HG02852 (cell line): Measurements from ENCODE around the gene NHLRC3.
A peak's percentile ranks its signal among the peaks of the same experiment; 100 is the strongest.
"Not testable (repeated sequence)": the region's sequence is repeated elsewhere in the genome, so short reads cannot be mapped to it uniquely, and the experiment has no call there.

Source experiments
- ATAC-seq: cut with Tn5 transposase; IDR thresholded peaks from one replicate; pipeline ENCODE4 v1.9.1; 2021; ENCODE audit warnings: mild to moderate bottlenecking, moderate library complexity; ENCODE audit not compliant: unreplicated experiment

The NHLRC3 gene

DNA sequence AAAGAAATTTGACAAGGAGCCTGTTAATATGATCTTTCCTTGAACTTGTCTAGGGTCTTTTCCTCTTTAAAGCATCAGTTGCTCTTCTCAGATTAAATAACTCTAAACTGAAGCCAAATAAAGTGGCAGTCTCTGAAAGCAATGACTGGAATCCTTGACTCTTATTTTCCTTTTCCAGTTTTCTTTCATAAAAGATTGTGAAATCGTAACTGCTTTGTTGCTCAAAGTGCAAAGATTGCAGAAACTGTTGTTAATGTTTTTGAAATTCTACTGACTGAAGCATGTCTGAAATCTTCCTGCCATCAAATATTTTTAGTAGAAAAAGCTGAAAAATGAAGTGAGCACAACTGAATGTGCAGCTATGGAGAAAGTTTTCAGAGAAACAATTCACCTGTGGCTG, 1.9 kb downstream of the NHLRC3 start:
- ATAC-seq: no peak

DNA sequence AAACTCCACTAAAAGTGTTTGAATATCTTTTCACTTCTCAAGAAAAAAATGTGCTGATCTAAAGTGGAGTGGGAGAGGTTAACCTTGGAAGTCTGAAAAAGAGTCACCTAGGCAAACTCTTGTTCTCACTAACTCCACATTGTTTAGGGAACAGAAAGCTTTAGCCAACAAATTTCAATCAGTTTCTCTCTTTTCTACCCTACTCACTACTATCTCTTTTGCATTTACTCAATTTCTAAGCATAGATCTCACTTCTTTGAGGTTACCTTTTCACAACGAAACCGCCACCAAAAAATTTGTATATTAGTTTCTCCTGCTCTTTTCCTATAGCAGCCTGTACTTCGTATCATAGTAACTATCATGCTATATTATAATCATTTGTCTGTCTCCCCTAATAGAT, 6.3 kb downstream of the NHLRC3 start:
- peak; percentile 90 for ATAC-seq

DNA sequence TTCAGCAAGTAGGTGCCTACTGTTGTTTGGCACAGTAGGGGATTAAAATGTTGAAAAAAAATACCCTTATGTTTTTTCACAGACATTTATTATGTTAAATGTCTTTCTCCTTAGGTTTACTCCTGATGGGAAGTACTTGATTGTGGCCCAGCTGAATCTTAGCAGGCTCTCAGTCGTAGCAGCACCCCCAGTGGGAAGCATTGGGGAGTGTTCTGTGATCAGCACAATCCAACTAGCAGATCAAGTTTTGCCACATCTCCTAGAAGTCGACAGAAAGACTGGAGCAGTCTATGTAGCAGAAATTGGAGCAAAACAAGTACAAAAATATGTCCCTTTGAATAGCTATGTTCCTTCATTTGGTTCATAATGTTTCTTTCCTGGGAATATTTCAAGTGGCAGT, 9.3 kb downstream of the NHLRC3 start:
- no peak for ATAC-seq

DNA sequence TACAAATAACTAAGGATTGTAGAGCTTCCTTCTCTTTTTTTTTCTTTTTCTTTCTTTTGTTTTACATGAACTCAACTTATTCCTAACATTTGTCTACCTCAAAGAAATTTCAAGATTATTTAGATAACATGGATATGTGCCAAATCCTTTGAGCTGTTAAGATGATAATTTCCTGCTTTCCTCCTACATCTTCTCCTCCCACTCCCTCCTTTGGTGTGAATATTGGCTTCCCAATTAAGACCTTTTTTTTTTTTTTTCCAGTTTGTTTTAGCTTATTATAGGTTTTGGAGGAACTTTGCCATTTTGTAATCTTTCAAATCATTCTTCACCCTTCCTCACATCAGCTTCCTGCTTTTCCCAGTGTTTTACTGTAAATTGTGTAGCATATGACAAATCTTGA, 10.6 kb downstream of the NHLRC3 start:
- ATAC-seq: no peak

DNA sequence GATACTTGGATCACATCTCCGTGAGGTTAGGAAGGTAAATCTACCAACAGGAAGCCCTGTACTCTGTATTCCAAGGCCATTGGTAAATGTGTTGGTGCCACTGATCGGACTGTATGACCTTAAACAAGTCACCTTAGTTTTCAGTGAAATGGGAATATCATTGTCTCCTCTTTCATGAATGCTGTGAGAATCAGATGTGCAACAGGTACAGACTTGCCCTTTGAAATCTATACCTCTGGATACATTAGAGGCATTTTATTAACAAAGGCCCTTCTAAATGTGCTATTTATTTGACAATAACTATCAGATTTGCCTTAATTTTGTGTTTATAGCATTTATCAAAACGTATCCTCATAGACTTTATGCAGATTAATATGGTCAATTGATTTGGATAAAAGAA, 11.0 kb downstream of the NHLRC3 start:
- no peak for ATAC-seq

DNA sequence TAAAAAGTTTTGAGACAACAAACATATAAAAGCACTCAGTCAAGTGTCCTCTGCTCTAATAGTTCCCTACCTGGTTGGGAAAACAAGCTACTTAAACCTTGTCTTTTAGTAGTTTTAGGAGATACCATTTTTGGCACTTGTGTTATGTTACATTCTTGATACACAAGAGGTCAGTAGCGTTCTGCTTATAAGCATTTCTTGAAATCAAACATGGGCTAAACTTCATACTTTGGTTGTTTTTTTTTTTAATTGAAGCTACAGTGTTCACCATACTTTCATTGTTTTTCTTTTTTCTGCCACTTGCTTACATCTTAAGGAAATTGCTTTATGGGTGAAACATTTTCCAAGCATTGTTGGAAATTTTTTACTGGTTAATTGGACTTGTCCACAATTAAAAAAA, 12.9 kb downstream of the NHLRC3 start:
- no peak for ATAC-seq

DNA sequence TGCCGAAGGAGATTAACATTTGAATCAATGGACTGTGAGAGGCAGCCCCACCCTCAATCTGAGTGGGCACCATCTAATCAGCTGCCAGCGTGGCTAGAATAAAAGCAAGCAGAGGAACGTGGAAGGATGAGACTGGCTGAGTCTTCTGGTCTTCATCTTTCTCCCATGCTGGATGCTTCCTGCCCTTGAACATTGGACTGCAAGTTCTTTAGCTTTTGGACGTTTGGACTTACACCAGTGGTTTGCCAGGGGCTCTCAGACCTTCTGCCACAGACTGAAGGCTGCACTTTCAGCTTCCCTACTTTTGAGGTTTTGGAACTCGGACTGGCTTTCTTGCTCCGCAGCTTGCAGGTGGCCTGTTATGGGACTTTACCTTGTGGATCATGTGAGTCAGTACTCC, 14.7 kb downstream of the NHLRC3 start:
- no peak for ATAC-seq

DNA sequence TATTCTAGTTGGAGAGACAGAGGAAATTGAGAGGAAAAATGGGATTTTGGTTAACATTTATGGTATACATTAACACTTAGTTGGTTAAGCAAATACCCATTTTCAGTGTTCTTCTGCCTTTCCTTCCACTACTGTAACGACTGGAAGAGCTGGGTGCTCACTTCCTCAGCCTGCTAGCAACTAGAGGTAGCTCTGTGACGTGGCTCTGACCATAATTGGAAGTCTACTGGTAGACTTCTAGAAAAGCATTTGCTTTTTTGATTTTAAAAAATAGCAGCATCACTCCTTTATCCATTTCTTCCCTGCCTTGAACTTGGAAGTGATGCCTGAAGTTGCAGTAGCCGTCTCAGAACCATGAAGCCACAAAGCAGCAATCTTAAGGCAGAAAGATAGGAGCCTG, 15.9 kb downstream of the NHLRC3 start:
- no peak for ATAC-seq

DNA sequence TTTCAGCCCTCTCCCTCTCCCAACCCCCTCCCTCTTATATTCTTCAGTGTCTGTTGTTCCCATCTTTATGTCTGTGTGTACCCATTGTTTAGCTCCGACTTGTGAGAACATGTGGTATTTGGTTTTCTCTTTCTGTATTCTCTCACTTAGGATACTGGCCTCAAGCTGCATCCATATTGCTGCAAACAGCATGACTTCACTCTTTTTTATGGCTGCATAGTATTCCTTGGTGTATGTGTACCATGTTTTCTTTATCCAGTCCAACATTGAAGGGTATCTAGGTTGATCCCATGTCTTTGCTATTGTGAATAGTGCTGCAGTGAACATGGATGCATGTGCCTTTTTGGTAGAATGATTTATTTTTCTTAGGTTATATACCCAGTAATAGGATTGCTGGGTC, 17.8 kb downstream of the NHLRC3 start:
- ATAC-seq: no peak

DNA sequence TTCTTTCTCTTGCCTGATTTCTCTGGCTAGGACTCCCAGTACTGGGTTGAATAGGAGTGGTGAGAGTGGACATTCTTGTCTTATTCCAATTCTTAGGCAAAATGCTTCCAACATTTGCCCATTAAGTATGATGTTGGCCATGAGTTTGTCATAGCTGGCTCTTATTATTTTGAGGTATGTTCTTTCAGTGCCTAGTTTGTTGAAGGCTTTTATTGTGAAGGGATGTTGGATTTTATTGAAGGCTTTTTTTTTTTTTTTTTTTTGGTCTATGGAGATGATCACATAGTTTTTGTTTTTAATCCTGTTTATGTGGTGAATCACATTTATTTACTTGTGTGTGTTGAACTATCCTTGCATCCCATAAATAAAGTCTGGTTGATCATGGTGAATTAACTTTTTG, 19.8 kb downstream of the NHLRC3 start:
- ATAC-seq: no peak

DNA sequence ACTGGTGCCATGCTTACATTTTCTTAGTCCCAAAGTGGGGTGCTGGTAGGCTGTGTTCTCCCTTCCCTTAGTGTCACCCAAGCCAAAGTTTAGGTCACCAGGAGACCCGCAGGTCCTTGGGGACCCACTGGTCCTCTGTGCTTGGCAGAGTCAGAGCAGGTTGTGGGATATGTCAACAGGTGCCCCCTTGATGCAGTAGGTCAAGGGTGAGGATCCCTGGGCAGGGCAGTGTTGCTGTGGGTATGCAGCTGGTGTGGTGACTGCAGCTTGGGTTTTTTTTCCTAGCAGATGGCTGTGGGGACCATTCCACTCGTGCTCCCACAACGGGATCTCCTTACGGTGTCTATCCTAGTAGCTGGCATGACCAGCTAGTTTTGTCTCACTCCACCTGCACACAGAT, 23.7 kb downstream of the NHLRC3 start:
- no peak for ATAC-seq

DNA sequence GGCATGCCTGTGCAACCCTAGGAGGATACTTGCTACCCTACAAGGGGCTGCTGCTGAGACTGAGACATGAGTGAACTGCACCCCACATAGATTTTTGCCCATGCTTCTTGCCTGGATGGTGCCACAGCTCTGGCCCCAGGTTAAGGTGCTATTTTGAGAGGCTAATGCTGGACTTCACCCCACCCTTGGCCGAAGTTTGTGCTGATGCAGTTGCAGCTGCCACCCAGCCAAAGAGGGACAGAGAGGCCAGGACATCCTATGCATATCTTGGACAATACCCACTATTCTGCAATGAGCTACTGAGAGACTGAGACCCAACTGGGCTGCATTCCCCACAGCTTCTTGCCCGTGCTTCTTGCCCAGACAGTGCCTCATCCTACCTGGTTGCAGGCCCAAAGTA, 34.6 kb downstream of the NHLRC3 start:
- ATAC-seq: no peak

DNA sequence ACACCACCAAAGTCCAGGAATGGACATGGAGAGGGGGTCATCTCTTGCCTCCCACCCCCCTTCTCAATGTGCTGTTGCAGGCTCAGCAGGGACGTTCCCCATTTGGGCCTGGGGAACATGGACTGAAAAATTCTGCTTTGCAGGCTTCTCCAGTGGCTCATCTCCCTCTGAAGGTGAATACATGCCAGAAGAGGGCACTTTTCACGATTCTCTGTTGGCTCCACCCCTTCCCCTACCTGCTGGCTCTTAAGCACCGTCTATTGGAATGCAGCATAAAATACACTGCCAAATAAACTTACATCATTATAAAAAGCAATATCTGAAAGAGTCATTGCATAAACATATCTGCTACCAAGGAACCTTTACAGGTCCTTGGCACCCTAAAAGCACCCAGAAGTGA, 35.7 kb downstream of the NHLRC3 start:
- ATAC-seq: no peak

DNA sequence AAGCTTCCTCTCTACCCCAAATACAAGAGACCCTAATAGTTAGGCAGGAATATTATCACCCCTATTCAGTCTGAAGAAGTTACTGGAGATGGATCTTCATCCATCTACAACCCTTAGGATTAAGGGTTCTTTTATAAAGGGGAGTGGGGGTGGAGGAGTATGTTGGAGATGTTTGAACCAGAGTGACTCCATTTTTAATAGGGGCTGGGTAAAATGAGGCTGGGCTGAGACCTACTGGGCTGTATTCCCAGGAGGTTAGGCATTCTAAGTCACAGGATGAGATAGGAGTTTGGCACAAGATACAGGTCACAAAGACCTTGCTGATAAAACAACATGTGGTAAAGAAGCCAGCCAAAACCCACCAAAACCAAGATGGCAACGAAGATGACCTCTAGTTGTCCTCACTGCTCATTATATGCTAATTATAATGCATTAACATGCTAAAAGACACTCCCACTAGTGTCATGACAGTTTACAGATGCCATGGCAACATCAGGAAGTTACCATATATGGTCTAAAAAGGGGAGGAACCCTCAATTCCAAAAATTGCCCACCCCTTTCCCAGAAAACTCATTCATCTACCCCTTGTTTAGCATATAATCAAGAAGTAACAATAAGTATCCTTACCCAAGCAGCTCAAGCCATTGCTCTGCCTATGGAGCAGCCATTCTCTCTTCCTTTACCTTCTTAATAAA, 48.1 kb downstream of the NHLRC3 start:
- ATAC-seq: not testable (repeated sequence)

DNA sequence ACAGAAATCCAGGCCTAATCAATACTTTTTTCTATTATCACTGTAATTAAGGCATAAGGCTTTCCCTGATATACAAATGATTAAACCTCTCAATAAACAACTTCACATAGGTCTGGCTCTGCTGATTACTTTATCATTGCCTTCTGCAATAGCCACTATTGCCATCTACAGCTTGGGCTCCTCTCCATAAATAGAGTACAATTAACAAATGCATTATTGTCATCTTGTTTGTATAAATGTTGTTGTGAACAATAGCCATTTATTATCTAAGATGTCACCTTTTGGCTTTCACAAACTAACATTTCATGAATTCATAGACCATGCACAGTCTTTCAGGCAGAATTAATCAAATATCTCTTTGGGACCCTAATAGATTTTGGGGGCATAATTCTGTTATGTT, 53.3 kb downstream of the NHLRC3 start:
- ATAC-seq: no peak

DNA sequence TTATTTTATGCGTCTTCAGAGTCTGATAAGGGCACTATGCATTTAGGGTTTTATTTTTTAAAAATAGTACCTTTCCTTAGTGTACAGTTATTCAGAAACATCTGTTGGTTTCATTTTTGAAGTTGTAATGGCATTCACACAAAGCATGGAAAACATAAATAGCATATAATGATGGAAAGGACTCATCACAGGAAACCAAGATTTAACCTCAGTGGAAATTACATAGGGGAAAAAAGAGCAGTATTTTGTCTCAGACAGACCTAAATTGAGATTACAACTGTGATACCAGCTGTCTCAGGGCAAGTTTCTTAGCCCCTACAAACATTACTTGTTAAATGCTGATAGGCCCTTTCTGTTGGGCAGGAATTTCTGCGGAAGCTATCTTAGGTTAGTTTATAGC, 57.2 kb downstream of the NHLRC3 start:
- peak; percentile 55 for ATAC-seq

DNA sequence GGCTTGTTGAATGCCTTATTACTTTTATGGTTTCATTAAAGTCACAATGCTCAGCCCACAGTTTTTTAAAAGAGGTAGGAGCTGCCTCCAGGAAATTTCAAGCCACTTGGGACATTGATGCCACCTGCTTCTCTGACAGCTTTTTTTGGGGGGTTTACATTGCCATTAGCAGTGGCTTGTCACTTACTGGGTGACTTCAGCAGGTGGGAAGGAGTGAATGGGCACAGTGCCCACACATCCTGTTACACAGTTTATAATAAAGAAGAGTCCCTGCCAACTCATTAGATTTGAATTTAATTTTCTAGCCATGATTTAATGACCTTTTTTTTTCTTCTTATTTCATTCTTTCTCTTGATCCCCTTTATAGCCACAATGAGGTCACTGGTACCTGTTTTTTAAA, 61.0 kb downstream of the NHLRC3 start:
- ATAC-seq: no peak
